ENCODE measurements around the gene JAM2. TPM values are rescaled to one million over a fixed set of nuclear protein-coding genes. Genes with fewer than 3 reads are reported as not detected.
A peak's percentile ranks its signal among the peaks of the same experiment; 100 is the strongest.

The JAM2 gene
- total RNA-seq, 1 donor from 2014 or later, result 4.1 TPM

- peaks cover 73% of the 10 kb centered on the region for H3K27me3 Mint-ChIP-seq (ENCODE audit: low read depth)
- peak; percentile 31 to 65 for DNase-seq (ENCODE audit: low spot score in 2 of 2, unreplicated experiment in 2 of 2)
These were observed 618 bp downstream of the JAM2 start for GRCh38 chr21:25639551-25640201.

GRCh38 chr21:25640202-25640942, 1.3 kb downstream of the JAM2 start:
- Mint-ChIP-seq H3K27ac (no peak overlapping the region), H3K4me3 (peak overlapping the region; percentile 60), H3K9me3 (no peaks in the 10 kb centered on the region), H3K36me3 (no peaks in the 10 kb centered on the region), H3K4me1 (peaks cover 17% of the 10 kb centered on the region), H3K27me3 (ENCODE audit: low read depth) (peaks cover 67% of the 10 kb centered on the region)
- no peak for TF ChIP-seq CTCF (IDR thresholded peaks at IDR 0.05; ENCODE audit: unreplicated experiment)
- DNase-seq (ENCODE audit: low spot score in 2 of 2, unreplicated experiment in 2 of 2), result peak in 1 of 2 experiments; percentile 40

More at GRCh38 chr21:25639551-25640201, 618 bp downstream of the JAM2 start:
- peak overlapping the region; percentile 60 for H3K4me3 Mint-ChIP-seq
- H3K27ac Mint-ChIP-seq, result no peak overlapping the region
- H3K36me3 Mint-ChIP-seq, result no peaks in the 10 kb centered on the region
- TF ChIP-seq CTCF (IDR thresholded peaks at IDR 0.05; ENCODE audit: unreplicated experiment), result no peak
- H3K4me1 Mint-ChIP-seq, result peaks cover 17% of the 10 kb centered on the region
- no peaks in the 10 kb centered on the region for H3K9me3 Mint-ChIP-seq

- no peaks in the 10 kb centered on the region for H3K36me3 Mint-ChIP-seq
- peaks cover 64% of the 10 kb centered on the region for H3K27me3 Mint-ChIP-seq (ENCODE audit: low read depth)
- H3K27ac Mint-ChIP-seq, result no peak overlapping the region
- peak overlapping the region; percentile 60 for H3K4me3 Mint-ChIP-seq
- H3K4me1 Mint-ChIP-seq, result peaks cover 17% of the 10 kb centered on the region
- DNase-seq (ENCODE audit: low spot score in 2 of 2, unreplicated experiment in 2 of 2), result no peak
- no peaks in the 10 kb centered on the region for H3K9me3 Mint-ChIP-seq
- no peak for TF ChIP-seq CTCF (IDR thresholded peaks at IDR 0.05; ENCODE audit: unreplicated experiment)
These were observed 1.9 kb downstream of the JAM2 start for GRCh38 chr21:25640943-25641292.

GRCh38 chr21:25643486-25643885, 4.4 kb downstream of the JAM2 start:
- peaks cover 51% of the 10 kb centered on the region for H3K27me3 Mint-ChIP-seq (ENCODE audit: low read depth)
- no peak overlapping the region for H3K27ac Mint-ChIP-seq
- no peaks in the 10 kb centered on the region for H3K9me3 Mint-ChIP-seq
- TF ChIP-seq CTCF (IDR thresholded peaks at IDR 0.05; ENCODE audit: unreplicated experiment), result no peak
- H3K4me3 Mint-ChIP-seq, result no peak overlapping the region
- no peaks in the 10 kb centered on the region for H3K36me3 Mint-ChIP-seq
- DNase-seq (ENCODE audit: low spot score in 2 of 2, unreplicated experiment in 2 of 2), result no peak
- H3K4me1 Mint-ChIP-seq, result peaks cover 14% of the 10 kb centered on the region

GRCh38 chr21:25646474-25646873, 7.4 kb downstream of the JAM2 start:
- no peak for DNase-seq (ENCODE audit: low spot score in 2 of 2, unreplicated experiment in 2 of 2)
- H3K4me1 Mint-ChIP-seq, result no peaks in the 10 kb centered on the region
- no peaks in the 10 kb centered on the region for H3K9me3 Mint-ChIP-seq
- H3K36me3 Mint-ChIP-seq, result no peaks in the 10 kb centered on the region
- TF ChIP-seq CTCF (IDR thresholded peaks at IDR 0.05; ENCODE audit: unreplicated experiment), result no peak
- H3K4me3 Mint-ChIP-seq, result no peak overlapping the region
- H3K27ac Mint-ChIP-seq, result no peak overlapping the region
- peaks cover 33% of the 10 kb centered on the region for H3K27me3 Mint-ChIP-seq (ENCODE audit: low read depth)

Data from mesothelial cell of epicardium (in vitro differentiated cells).